H1 (cell line): ENCODE results near the gene DENND5B. TPM values are rescaled to one million over a fixed set of nuclear protein-coding genes. Genes with fewer than 3 reads are reported as not detected.

Experiments
- CTCF ChIA-PET: fragments of 300-600 bp; sonication (Branson Sonifier 250); formaldehyde crosslinking; loops from one replicate; lab custom pipeline; 2021; ENCODE audit not compliant: partially characterized antibody; lab: Charles Lee
- POLR2A ChIA-PET: fragments of 300-600 bp; sonication (Branson Sonifier 250); formaldehyde crosslinking; loops from one replicate; lab custom pipeline; 2021; ENCODE audit warnings: inconsistent platforms; ENCODE audit not compliant: partially characterized antibody; lab: Charles Lee
- DNase-seq, 2 experiments: peaks; one replicate each; pipeline versions ENCODE4 v3.0.0 to v3.0.0-alpha.2; 2010 to 2022; ENCODE audit warnings: low spot score in 2 of 2, low read depth in 1 of 2, mixed read lengths in 1 of 2
- FAIRE-seq: peaks from 2 replicates; lab custom pipeline; 2011; peaks lifted over from hg19 to GRCh38; lab: Jason Lieb, UNC
- H2AFZ ChIP-seq: 2 replicates; pipeline ENCODE4 v1.8.1; 2012; ENCODE audit warnings: low read length, inconsistent platforms
- H2AK5ac ChIP-seq: 2 replicates; pipeline ENCODE4 v1.6.1; 2013; ENCODE audit warnings: low read depth, low read length
- H2BK120ac ChIP-seq: replicated peaks from 2 replicates; pipeline ENCODE3; 2013; ENCODE audit warnings: low read depth, low read length, inconsistent platforms
- H2BK12ac ChIP-seq: 2 replicates; pipeline ENCODE4 v1.6.1; 2013; ENCODE audit warnings: low read depth, low read length
- H2BK15ac ChIP-seq: 2 replicates; pipeline ENCODE4 v1.6.1; 2013; ENCODE audit warnings: low read length
- H2BK20ac ChIP-seq: 2 replicates; pipeline ENCODE4 v1.6.1; 2013; ENCODE audit warnings: low read length
- H2BK5ac ChIP-seq: 2 replicates; pipeline ENCODE4 v1.6.1; 2013; ENCODE audit warnings: low read depth, low read length
- H3K14ac ChIP-seq: 2 replicates; pipeline ENCODE4 v1.6.1; 2013; ENCODE audit warnings: inconsistent platforms; ENCODE audit not compliant: insufficient read length
- H3K18ac ChIP-seq: 2 replicates; pipeline ENCODE4 v1.6.1; 2013; ENCODE audit warnings: low read length; ENCODE audit errors: extremely low read depth
- H3K23ac ChIP-seq: 2 replicates; pipeline ENCODE4 v1.6.1; 2013; ENCODE audit warnings: inconsistent platforms; ENCODE audit not compliant: insufficient read length
- H3K23me2 ChIP-seq: 2 replicates; pipeline ENCODE4 v1.6.1; 2013; ENCODE audit warnings: low read depth, low read length
- H3K27ac ChIP-seq: 2 replicates; pipeline ENCODE4 v1.6.1; 2011; ENCODE audit warnings: low read depth, low read length, inconsistent platforms
- H3K27me3 ChIP-seq, 4 experiments: replicated peaks in 1 of 4; 1 replicate in 1 of 4; 2 replicates in 3 of 4; pipeline versions ENCODE4 v1.6.1 to v1.8.1; 2011 to 2013; ENCODE audit warnings: low read length in 3 of 4, mild to moderate bottlenecking in 3 of 4, inconsistent platforms in 2 of 4, mixed read lengths in 2 of 4, moderate library complexity in 1 of 4; ENCODE audit not compliant: control insufficient read depth in 3 of 4, insufficient read depth in 3 of 4; ENCODE audit errors: extremely low read depth in 1 of 4
- H3K36me3 ChIP-seq, 4 experiments: 2 replicates each; pipeline versions ENCODE4 v1.6.1 to v1.8.1; 2011 to 2013; ENCODE audit warnings: mild to moderate bottlenecking in 4 of 4, low read length in 3 of 4, moderate library complexity in 2 of 4, control low read depth in 1 of 4, inconsistent platforms in 1 of 4; ENCODE audit not compliant: insufficient read depth in 4 of 4, control insufficient read depth in 2 of 4
- H3K4ac ChIP-seq: replicated peaks from 2 replicates; pipeline ENCODE3; 2013; ENCODE audit warnings: low read length, low read depth, mixed read lengths, inconsistent platforms; ENCODE audit not compliant: insufficient read length
- H3K4me1 ChIP-seq, 4 experiments: replicated peaks in 1 of 4; 1 replicate in 1 of 4; 2 replicates in 3 of 4; pipeline versions ENCODE4 v1.6.1 to v1.8.1; 2011 to 2013; ENCODE audit warnings: low read length in 3 of 4, inconsistent platforms in 2 of 4, mixed read lengths in 1 of 4; ENCODE audit not compliant: insufficient read depth in 4 of 4, control insufficient read depth in 3 of 4
- H3K4me2 ChIP-seq, 2 experiments: 2 replicates each; pipeline versions ENCODE4 v1.6.1 to v1.8.1; 2011 to 2013; ENCODE audit warnings: low read depth in 2 of 2, low read length in 2 of 2, control low read depth in 1 of 2, inconsistent platforms in 1 of 2, mild to moderate bottlenecking in 1 of 2; ENCODE audit not compliant: insufficient read depth in 1 of 2
- H3K4me3 ChIP-seq, 4 experiments: fragments of 200-600, 300-600 bp in 1 of 4; sonication (generic), shearing (Covaris generic), sonication (Bioruptor Twin) in 1 of 4; 2 replicates each; pipeline versions ENCODE4 v1.5.1 to v1.8.1; 2011 to 2016; ENCODE audit warnings: low read length in 4 of 4, low read depth in 3 of 4, control low read depth in 2 of 4, inconsistent platforms in 2 of 4, mild to moderate bottlenecking in 2 of 4, mixed read lengths in 1 of 4, moderate library complexity in 1 of 4; ENCODE audit not compliant: insufficient read depth in 2 of 4; ENCODE audit errors: extremely low read depth in 1 of 4
- H3K56ac ChIP-seq: replicated peaks from 2 replicates; pipeline ENCODE3; 2013; ENCODE audit warnings: low read depth, mild to moderate bottlenecking, mixed read lengths, low read length, inconsistent platforms; ENCODE audit not compliant: insufficient read length
- H3K79me1 ChIP-seq: 2 replicates; pipeline ENCODE4 v1.6.1; 2013; ENCODE audit warnings: low read depth, low read length, control low read depth
- H3K79me2 ChIP-seq, 2 experiments: 2 replicates each; pipeline versions ENCODE4 v1.6.1 to v1.8.1; 2012 to 2013; ENCODE audit warnings: low read length in 2 of 2, mild to moderate bottlenecking in 2 of 2, inconsistent platforms in 1 of 2; ENCODE audit not compliant: insufficient read depth in 2 of 2, control insufficient read depth in 1 of 2
- H3K9ac ChIP-seq, 4 experiments: replicated peaks in 1 of 4; 1 replicate in 1 of 4; 2 replicates in 3 of 4; pipeline versions ENCODE4 v1.6.1 to v1.8.1; 2011 to 2013; ENCODE audit warnings: low read depth in 3 of 4, low read length in 3 of 4, control low read depth in 2 of 4, mild to moderate bottlenecking in 2 of 4, moderate library complexity in 2 of 4, inconsistent platforms in 1 of 4; ENCODE audit errors: extremely low read depth in 1 of 4
- H3K9me3 ChIP-seq, 2 experiments: 2 replicates each; pipeline versions ENCODE4 v1.6.1 to v1.8.1; 2012 to 2013; ENCODE audit warnings: mild to moderate bottlenecking in 2 of 2, moderate library complexity in 2 of 2, control low read depth in 1 of 2, inconsistent platforms in 1 of 2, low read depth in 1 of 2, low read length in 1 of 2, mixed read lengths in 1 of 2; ENCODE audit not compliant: insufficient read depth in 2 of 2
- H4K20me1 ChIP-seq, 2 experiments: replicated peaks in 1 of 2; 2 replicates each; pipeline versions ENCODE3 to v1.8.1; 2011 to 2013; ENCODE audit warnings: inconsistent platforms in 2 of 2, low read length in 2 of 2, mild to moderate bottlenecking in 1 of 2; ENCODE audit not compliant: insufficient read depth in 2 of 2, control insufficient read depth in 1 of 2
- H4K5ac ChIP-seq: 2 replicates; pipeline ENCODE4 v1.6.1; 2013; ENCODE audit warnings: low read length, low read depth, mixed read lengths, inconsistent platforms; ENCODE audit not compliant: insufficient read length
- H4K8ac ChIP-seq: 2 replicates; pipeline ENCODE4 v1.8.0; 2013; ENCODE audit warnings: mild to moderate bottlenecking, moderate library complexity, low read length, inconsistent platforms; ENCODE audit not compliant: insufficient read depth; ENCODE audit errors: extremely low read depth
- H4K91ac ChIP-seq: replicated peaks from 2 replicates; pipeline ENCODE3; 2013; ENCODE audit warnings: low read length, mixed read lengths, inconsistent platforms; ENCODE audit not compliant: insufficient read length
- E2F6 ChIP-seq: IDR thresholded peaks from 2 replicates; pipeline ENCODE4 v1.6.1; 2012; ENCODE audit warnings: inconsistent platforms
- JUND ChIP-seq: IDR thresholded peaks from 2 replicates; pipeline ENCODE4 v1.6.1; 2011; ENCODE audit warnings: mild to moderate bottlenecking, improper control_type of control experiment, low read length
- KDM4A ChIP-seq: IDR thresholded peaks from one replicate; pipeline ENCODE4 v1.7.1; 2012; ENCODE audit warnings: low read depth, mild to moderate bottlenecking, moderate library complexity, low read length, inconsistent platforms; ENCODE audit not compliant: severe bottlenecking
- NANOG ChIP-seq: IDR thresholded peaks from 2 replicates; pipeline ENCODE4 v1.6.1; 2011; ENCODE audit warnings: low read length, low read depth, mild to moderate bottlenecking, inconsistent platforms; ENCODE audit not compliant: insufficient read depth, poor library complexity, severe bottlenecking
- POLR2AphosphoS5 ChIP-seq: IDR thresholded peaks from 2 replicates; pipeline ENCODE4 v1.6.1; 2011; ENCODE audit warnings: low read depth, low read length
- POU5F1 ChIP-seq: IDR thresholded peaks from 2 replicates; pipeline ENCODE4 v1.6.1; 2011; ENCODE audit warnings: low read depth, mild to moderate bottlenecking, low read length, moderate library complexity
- RNF2 ChIP-seq: fragments of 200-900, 300-1000 bp; sonication (generic); IDR thresholded peaks from 2 replicates; pipeline ENCODE4 v1.7.1; 2016; ENCODE audit warnings: borderline replicate concordance, low read depth, mild to moderate bottlenecking, antibody characterized with exemption, low read length; ENCODE audit not compliant: poor library complexity, severe bottlenecking; ENCODE audit errors: missing control alignments
- SP1 ChIP-seq: IDR thresholded peaks from 2 replicates; pipeline ENCODE4 v1.6.1; 2011; ENCODE audit warnings: low read depth, low read length
- USF2 ChIP-seq: IDR thresholded peaks from 2 replicates; pipeline ENCODE4 v1.6.1; 2011; ENCODE audit warnings: low read length, improper control_type of control experiment
- ZNF274 ChIP-seq: IDR thresholded peaks from 2 replicates; pipeline ENCODE4 v1.7.0; 2012; ENCODE audit warnings: low read length, borderline replicate concordance; ENCODE audit errors: extremely low read depth
- WGBS, 2 experiments: shearing (Covaris generic) in 1 of 2; methylation state at CpG; one replicate each; pipeline versions ENCODE4 v1.1.6 to v1.1.7; 2013 to 2015; ENCODE audit warnings: low lambda C conversion rate in 2 of 2, mixed read lengths in 2 of 2, inconsistent platforms in 1 of 2, low coverage in 1 of 2, missing lambda C conversion rate in 1 of 2; ENCODE audit not compliant: insufficient replicate concordance in 2 of 2, insufficient coverage in 1 of 2, insufficient read length in 1 of 2; ENCODE audit errors: extremely low coverage in 1 of 2, missing lambda C conversion rate in 1 of 2; 5-methylcytosine and 5-hydroxymethylcytosine counted together
- polyA plus RNA-seq, 7 experiments: library from polyadenylated mRNA; depleted of rRNA in 3 of 7; stranded (reverse) in 5 of 7; unstranded in 2 of 7; fragments of >200 nt in 5 of 7; fragments of 200-250 nt in 2 of 7; gene quantifications; 1 replicate in 5 of 7; 2 replicates in 1 of 7; 4 replicates in 1 of 7; pipeline versions ENCODE4 v1.2.1 to v1.2.3, GENCODE V29; 2011 to 2013; ENCODE audit warnings: missing spikeins in 2 of 7, mixed read lengths in 2 of 7
- total RNA-seq: library from RNA; stranded (reverse); fragmentation: NEBNext Ultra II Directional; extraction: Animal tissue kit (Norgen Biotek cat#: 25700); gene quantifications from 2 replicates; pipeline ENCODE4 v1.2.1, GENCODE V29; 2021

DENND5B gene
- total and polyA plus RNA-seq, 2 of the 8 experiments (the other 6 are each of a cell fraction or from before 2014, with no cell fraction given), result 13.4 to 20.2 TPM

- H3K27ac ChIP-seq, result no peak overlapping the region
- DNase-seq, result no peak
- CTCF ChIA-PET, result interaction anchor here (1.2 to 2.0 kb wide), 2 partner anchors 62 to 227 kb away, joined by 3 to 5 read pairs; no protein-coding TSS in a partner anchor
- TF ChIP-seq NANOG (no peak), JUND (no peak), POU5F1 (no peak), E2F6 (no peak), POLR2AphosphoS5 (no peak), KDM4A (no peak), RNF2 (no peak), SP1 (no peak), USF2 (no peak), ZNF274 (no peak)
These were observed 182.2 kb downstream of the DENND5B start for GRCh38 chr12:31408763-31409162.

More at GRCh38 chr12:31408763-31409162, 182.2 kb downstream of the DENND5B start:
- Histone ChIP-seq H2BK12ac (no peak overlapping the region), H3K9ac (no peak overlapping the region), H3K18ac (no peak overlapping the region), H2AK5ac (no peak overlapping the region), H3K23me2 (no peaks in the 10 kb centered on the region), H2BK20ac (no peak overlapping the region), H3K23ac (no peak overlapping the region), H3K4ac (peak overlapping the region; percentile 44), H4K5ac (no peak overlapping the region), H3K79me2 (no peaks in the 10 kb centered on the region), H3K4me2 (no peak overlapping the region), H2BK120ac (no peak overlapping the region), H2BK15ac (no peak overlapping the region), H3K14ac (peak overlapping the region; percentile 42), H2BK5ac (no peak overlapping the region), H3K4me3 (no peak overlapping the region), H4K8ac (no peak overlapping the region), H3K56ac (no peak overlapping the region), H4K91ac (no peak overlapping the region), H3K79me1 (no peaks in the 10 kb centered on the region), H4K20me1 (no peaks in the 10 kb centered on the region), H3K9me3 (no peaks in the 10 kb centered on the region), H3K27me3 (no peaks in the 10 kb centered on the region), H2AFZ (no peak overlapping the region), H3K4me1 (peaks cover 0 to 4% (median 0%) of the 10 kb centered on the region in 4 experiments; a peak in 1 of 7 replicates), H3K36me3 (no peaks in the 10 kb centered on the region)
- 90% methylated on average over 4 of the region's 4 CpGs; no CpG with 5 or more reads in 1 of the 2 experiments for WGBS, 2 experiments
- no peak for FAIRE-seq
- POLR2A ChIA-PET, result interaction anchor here (1.4 kb wide), 1 partner anchor 83 kb away, joined by 3 read pairs; the partner anchor contains the start of gene SINHCAF
